DMS 273 treated with DMSO at 0.1 percent for 48 hours (cell line): ENCODE results near the gene KCNQ1.

ENCODE experiments used
- DNase-seq: peaks from one replicate; lab custom pipeline; 2025; lab: John Stamatoyannopoulos, UW

Gene KCNQ1

GRCh38 chr11:2443881-2444820, 657 bp upstream of the KCNQ1 start, which contains the start of gene TRPM5:
TRPM5 (minus strand) TSS chr11:2444514; CDS start chr11:2423036, 21,478 bp downstream.
- no peak for DNase-seq

GRCh38 chr11:2445746-2446551, 1.1 kb downstream of the KCNQ1 start:
- no peak for DNase-seq

DNA sequence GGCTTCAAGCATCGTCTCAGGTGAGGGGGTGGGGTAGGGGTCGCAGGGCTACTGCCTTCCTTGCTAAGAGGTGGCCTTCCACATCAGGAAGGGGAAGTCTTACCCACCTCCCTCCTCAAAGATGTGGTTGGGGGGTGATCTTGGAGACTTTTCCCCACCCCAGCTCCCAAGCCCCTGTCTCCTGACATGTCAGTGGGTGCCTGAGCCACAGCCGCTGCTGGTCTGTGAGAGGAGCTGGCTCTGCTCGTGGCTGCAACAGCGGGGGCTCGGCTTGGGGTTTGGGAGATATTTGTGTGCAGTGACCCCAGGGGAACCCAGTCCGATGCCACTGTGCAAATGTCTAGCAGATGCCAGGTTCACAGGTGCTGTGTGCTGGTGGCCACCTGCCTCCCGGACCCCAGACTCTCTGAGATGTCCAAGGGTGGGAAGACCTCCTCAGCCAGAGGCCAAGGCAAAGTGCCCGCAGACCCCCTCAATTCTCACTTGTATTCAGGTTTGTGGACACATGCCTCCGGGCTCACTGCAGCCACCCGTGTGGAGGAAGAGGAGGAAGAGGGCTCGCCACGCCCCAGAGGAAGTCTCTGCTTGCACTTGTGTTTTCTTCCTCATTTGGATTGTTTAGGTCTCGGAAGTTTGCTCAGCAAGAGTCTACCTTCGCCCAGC, 1.9 kb downstream of the KCNQ1 start:
- no peak for DNase-seq

GRCh38 chr11:2447253-2447950, 2.6 kb downstream of the KCNQ1 start:
- DNase-seq: no peak

GRCh38 chr11:2447951-2448650, 3.3 kb downstream of the KCNQ1 start:
- DNase-seq: no peak

DNA sequence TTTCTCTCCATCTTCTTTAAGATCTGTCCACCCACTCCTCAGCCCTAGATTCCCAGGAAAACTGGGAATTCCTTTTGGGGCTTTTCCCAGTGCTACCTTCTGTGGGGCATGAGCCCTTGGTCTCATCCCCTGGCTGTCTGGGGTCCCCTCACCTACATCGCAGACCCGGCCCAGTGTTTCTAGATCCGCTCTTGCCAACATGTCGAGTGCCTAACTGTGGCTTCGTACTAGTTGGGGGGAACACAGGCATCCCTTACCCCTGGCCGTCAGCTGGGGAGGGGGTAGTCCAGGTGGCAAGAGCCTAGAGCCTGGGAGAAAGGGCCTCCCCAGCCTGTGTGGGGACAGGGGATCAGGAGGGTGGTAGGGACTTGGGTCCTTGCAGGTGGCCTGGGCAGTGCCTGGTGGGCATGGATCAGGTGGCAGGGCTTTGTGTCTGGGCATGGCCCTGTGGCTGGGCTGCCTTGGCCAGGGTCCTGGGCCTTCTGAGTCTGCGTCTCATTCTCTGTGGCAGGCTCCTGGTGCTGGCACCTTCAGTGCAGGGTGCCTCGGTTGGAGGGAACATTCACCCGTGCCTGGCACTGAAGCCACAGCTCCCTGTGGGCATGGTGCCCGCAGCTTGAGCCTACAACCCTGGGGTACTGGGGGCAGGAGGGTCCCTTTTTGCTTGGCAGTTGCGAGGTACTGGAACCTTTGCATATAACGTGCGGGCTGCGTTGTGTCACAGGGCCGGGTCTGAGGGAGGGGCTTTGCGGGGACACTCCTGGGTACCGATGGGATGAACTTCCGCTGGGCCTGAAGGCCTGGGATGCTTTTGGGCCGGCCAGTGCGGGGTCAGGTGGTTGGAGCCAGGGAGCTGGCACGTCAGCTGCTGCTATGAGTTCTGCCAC, 4.1 kb downstream of the KCNQ1 start:
- no peak for DNase-seq

- no peak for DNase-seq
Measured at GRCh38 chr11:2449548-2450320, 4.9 kb downstream of the KCNQ1 start.

DNA sequence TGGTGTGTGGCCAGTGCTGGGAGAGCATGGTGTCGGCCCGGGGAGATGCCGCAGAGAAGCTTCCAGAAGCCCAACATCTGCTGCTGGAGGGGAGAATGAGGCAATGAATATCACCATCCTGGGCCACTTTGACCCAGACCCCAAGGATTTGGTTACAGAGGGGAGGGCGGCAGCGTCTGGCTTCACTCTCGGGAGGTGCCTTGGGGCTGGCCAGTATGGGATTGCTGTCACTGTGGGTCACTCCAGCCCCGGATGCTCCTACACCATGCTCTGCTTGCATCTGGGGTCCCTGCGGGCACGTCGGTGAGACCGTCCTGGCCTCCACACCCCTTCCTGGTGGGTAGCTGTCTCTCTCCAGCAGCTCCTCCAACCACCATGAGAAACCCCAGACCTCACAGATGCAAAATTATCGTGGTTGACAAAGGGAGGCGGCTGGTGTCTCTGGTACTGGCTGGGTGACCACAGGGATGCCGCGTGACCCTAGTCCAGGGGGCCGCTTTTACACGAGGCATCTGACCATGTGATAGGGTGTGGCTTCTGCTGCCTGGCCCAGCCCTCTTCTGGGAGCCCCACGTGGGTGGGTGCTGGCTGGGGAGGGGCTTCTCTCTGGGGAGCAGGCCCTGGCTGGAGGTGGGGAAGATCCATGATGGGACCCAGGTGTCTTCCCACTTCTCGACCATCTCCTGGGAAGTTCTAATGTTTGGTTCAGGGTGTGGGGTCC, 5.7 kb downstream of the KCNQ1 start:
- DNase-seq: no peak

GRCh38 chr11:2451336-2451735, 6.5 kb downstream of the KCNQ1 start:
- DNase-seq: no peak

DNA sequence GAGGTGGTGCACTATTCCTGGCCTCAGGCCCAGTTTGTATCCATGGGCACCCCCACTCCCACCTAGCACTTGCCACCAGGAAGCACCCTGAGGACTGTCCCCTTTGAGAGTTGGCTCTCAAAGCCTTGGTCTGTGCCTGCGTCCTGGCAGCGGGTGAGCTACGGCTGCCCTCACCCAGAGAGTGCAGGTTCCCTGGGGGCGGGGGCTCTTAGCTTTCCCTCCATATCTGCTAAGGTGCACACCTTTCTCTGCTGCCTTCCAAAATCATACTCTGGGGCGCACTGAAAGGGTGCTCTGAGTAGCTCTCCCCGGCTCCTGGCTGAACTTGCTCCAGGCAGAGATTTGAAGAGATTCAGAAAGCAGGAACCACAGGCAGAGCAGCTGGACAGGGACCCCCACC, 7.1 kb downstream of the KCNQ1 start:
- no peak for DNase-seq

DNA sequence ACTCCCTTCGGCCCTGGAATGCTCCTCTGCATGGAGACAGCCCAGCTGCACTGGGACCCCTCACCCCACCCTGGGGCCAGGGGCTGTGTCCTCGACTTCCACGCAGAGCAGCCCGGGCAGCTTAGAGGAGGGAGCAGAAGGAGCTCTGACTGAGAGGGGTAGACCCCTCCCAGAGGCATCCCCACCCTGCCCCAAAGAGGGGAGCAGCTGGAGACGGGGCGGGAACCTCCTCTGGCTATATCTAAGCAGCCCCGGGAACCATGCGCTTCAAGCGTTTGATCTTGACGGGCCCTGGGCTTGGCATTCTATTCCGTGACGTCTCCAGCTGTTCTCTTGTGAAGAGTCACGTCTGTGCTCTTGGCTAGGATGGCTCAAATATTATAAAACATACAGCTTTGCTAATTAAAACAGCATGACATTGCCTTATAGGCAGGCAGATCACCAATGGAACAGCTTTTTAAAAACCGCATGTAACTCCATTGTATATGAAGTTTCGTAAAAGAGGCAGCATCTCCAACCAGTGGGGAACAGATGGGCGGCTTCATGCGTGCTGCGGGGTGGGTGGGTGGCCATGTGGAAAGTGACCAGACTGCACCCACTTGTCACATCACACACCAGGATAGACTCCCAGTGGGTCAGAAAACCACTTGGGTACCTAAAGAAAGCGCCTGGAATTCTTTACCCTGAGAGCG, 7.7 kb downstream of the KCNQ1 start:
- no peak for DNase-seq

DNA sequence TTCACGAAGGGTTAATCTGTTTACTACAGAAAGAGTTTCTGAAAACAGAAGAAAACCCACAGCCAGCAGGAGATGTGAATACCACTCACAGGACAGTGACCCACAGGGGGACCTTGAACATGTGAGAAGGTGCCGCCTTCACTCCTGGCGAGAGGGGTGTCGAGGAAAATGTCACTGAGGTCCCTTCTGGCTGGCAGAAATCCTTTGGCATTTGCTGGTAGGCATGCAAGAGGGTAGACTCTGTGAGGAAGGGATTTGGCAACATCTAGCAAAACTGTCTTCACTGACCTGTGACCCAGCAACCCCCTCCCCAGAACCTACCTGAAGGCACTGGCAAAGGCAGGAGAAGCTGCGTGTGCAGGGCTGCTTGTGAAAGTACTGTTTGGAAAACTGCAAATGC, 8.6 kb downstream of the KCNQ1 start:
- DNase-seq: no peak

- DNase-seq: no peak
Measured at GRCh38 chr11:2458321-2458720, 13.5 kb downstream of the KCNQ1 start.

DNA sequence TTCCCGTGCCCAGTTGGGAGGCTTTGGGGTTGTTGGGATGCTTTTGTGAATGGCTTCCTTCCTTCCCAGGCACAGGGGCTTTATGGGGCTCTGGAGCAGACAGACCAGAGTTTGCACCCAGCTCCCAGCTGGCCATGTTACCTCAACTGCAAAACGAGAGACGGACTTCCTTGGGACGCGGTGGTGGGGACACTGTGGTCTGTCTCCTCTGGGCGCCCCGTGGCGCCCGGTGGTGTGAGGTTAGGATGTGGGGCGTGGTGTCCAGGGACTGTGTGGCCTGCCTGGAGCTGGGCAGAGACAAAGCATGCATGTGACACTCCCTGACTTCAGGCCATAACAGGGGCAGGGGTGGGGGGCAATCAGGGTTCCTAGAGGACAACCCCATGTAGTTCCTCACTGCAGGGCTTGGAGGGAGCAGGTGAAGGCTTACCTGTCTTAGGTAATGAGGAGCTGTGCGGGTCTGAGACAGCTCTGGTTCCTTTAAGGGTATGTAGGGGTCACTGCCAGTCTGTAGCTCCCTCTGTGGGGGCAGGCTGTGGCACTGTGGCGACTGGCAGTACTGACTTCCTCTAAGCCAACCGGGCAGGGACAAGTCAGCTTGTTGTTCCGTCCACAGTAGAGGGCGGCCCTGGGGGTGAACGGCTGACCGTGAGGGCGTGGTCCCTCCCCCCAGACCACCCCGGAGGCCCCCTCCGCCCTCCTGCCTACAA, 14.4 kb downstream of the KCNQ1 start:
- no peak for DNase-seq

- no peak for DNase-seq
Measured at GRCh38 chr11:2459796-2460531, 15.2 kb downstream of the KCNQ1 start.

GRCh38 chr11:2460540-2461252, 15.9 kb downstream of the KCNQ1 start:
- no peak for DNase-seq
